H1 (cell line): Measurements from ENCODE around the gene CCNT1. TPM values are rescaled to one million over a fixed set of nuclear protein-coding genes. Genes with fewer than 3 reads are reported as not detected.
A peak's percentile ranks its signal among the peaks of the same experiment; 100 is the strongest.

Experiments
- CTCF ChIA-PET: fragments of 300-600 bp; sonication (Branson Sonifier 250); formaldehyde crosslinking; loops from one replicate; lab custom pipeline; 2021; ENCODE audit not compliant: partially characterized antibody; lab: Charles Lee
- POLR2A ChIA-PET: fragments of 300-600 bp; sonication (Branson Sonifier 250); formaldehyde crosslinking; loops from one replicate; lab custom pipeline; 2021; ENCODE audit warnings: inconsistent platforms; ENCODE audit not compliant: partially characterized antibody; lab: Charles Lee
- DNase-seq, 2 experiments: peaks; one replicate each; pipeline versions ENCODE4 v3.0.0 to v3.0.0-alpha.2; 2010 to 2022; ENCODE audit warnings: low spot score in 2 of 2, low read depth in 1 of 2, mixed read lengths in 1 of 2
- FAIRE-seq: peaks from 2 replicates; lab custom pipeline; 2011; peaks lifted over from hg19 to GRCh38; lab: Jason Lieb, UNC
- H2AFZ ChIP-seq: 2 replicates; pipeline ENCODE4 v1.8.1; 2012; ENCODE audit warnings: low read length, inconsistent platforms
- H2AK5ac ChIP-seq: 2 replicates; pipeline ENCODE4 v1.6.1; 2013; ENCODE audit warnings: low read depth, low read length
- H2BK120ac ChIP-seq: replicated peaks from 2 replicates; pipeline ENCODE3; 2013; ENCODE audit warnings: low read depth, low read length, inconsistent platforms
- H2BK12ac ChIP-seq: 2 replicates; pipeline ENCODE4 v1.6.1; 2013; ENCODE audit warnings: low read depth, low read length
- H2BK15ac ChIP-seq: 2 replicates; pipeline ENCODE4 v1.6.1; 2013; ENCODE audit warnings: low read length
- H2BK20ac ChIP-seq: 2 replicates; pipeline ENCODE4 v1.6.1; 2013; ENCODE audit warnings: low read length
- H2BK5ac ChIP-seq: 2 replicates; pipeline ENCODE4 v1.6.1; 2013; ENCODE audit warnings: low read depth, low read length
- H3K14ac ChIP-seq: 2 replicates; pipeline ENCODE4 v1.6.1; 2013; ENCODE audit warnings: inconsistent platforms; ENCODE audit not compliant: insufficient read length
- H3K18ac ChIP-seq: 2 replicates; pipeline ENCODE4 v1.6.1; 2013; ENCODE audit warnings: low read length; ENCODE audit errors: extremely low read depth
- H3K23ac ChIP-seq: 2 replicates; pipeline ENCODE4 v1.6.1; 2013; ENCODE audit warnings: inconsistent platforms; ENCODE audit not compliant: insufficient read length
- H3K23me2 ChIP-seq: 2 replicates; pipeline ENCODE4 v1.6.1; 2013; ENCODE audit warnings: low read depth, low read length
- H3K27ac ChIP-seq: 2 replicates; pipeline ENCODE4 v1.6.1; 2011; ENCODE audit warnings: low read depth, low read length, inconsistent platforms
- H3K27me3 ChIP-seq, 4 experiments: replicated peaks in 1 of 4; 1 replicate in 1 of 4; 2 replicates in 3 of 4; pipeline versions ENCODE4 v1.6.1 to v1.8.1; 2011 to 2013; ENCODE audit warnings: low read length in 3 of 4, mild to moderate bottlenecking in 3 of 4, inconsistent platforms in 2 of 4, mixed read lengths in 2 of 4, moderate library complexity in 1 of 4; ENCODE audit not compliant: control insufficient read depth in 3 of 4, insufficient read depth in 3 of 4; ENCODE audit errors: extremely low read depth in 1 of 4
- H3K36me3 ChIP-seq, 4 experiments: 2 replicates each; pipeline versions ENCODE4 v1.6.1 to v1.8.1; 2011 to 2013; ENCODE audit warnings: mild to moderate bottlenecking in 4 of 4, low read length in 3 of 4, moderate library complexity in 2 of 4, control low read depth in 1 of 4, inconsistent platforms in 1 of 4; ENCODE audit not compliant: insufficient read depth in 4 of 4, control insufficient read depth in 2 of 4
- H3K4ac ChIP-seq: replicated peaks from 2 replicates; pipeline ENCODE3; 2013; ENCODE audit warnings: low read length, low read depth, mixed read lengths, inconsistent platforms; ENCODE audit not compliant: insufficient read length
- H3K4me1 ChIP-seq, 4 experiments: replicated peaks in 1 of 4; 1 replicate in 1 of 4; 2 replicates in 3 of 4; pipeline versions ENCODE4 v1.6.1 to v1.8.1; 2011 to 2013; ENCODE audit warnings: low read length in 3 of 4, inconsistent platforms in 2 of 4, mixed read lengths in 1 of 4; ENCODE audit not compliant: insufficient read depth in 4 of 4, control insufficient read depth in 3 of 4
- H3K4me2 ChIP-seq, 2 experiments: 2 replicates each; pipeline versions ENCODE4 v1.6.1 to v1.8.1; 2011 to 2013; ENCODE audit warnings: low read depth in 2 of 2, low read length in 2 of 2, control low read depth in 1 of 2, inconsistent platforms in 1 of 2, mild to moderate bottlenecking in 1 of 2; ENCODE audit not compliant: insufficient read depth in 1 of 2
- H3K4me3 ChIP-seq, 4 experiments: fragments of 200-600, 300-600 bp in 1 of 4; sonication (generic), shearing (Covaris generic), sonication (Bioruptor Twin) in 1 of 4; 2 replicates each; pipeline versions ENCODE4 v1.5.1 to v1.8.1; 2011 to 2016; ENCODE audit warnings: low read length in 4 of 4, low read depth in 3 of 4, control low read depth in 2 of 4, inconsistent platforms in 2 of 4, mild to moderate bottlenecking in 2 of 4, mixed read lengths in 1 of 4, moderate library complexity in 1 of 4; ENCODE audit not compliant: insufficient read depth in 2 of 4; ENCODE audit errors: extremely low read depth in 1 of 4
- H3K56ac ChIP-seq: replicated peaks from 2 replicates; pipeline ENCODE3; 2013; ENCODE audit warnings: low read depth, mild to moderate bottlenecking, mixed read lengths, low read length, inconsistent platforms; ENCODE audit not compliant: insufficient read length
- H3K79me1 ChIP-seq: 2 replicates; pipeline ENCODE4 v1.6.1; 2013; ENCODE audit warnings: low read depth, low read length, control low read depth
- H3K79me2 ChIP-seq, 2 experiments: 2 replicates each; pipeline versions ENCODE4 v1.6.1 to v1.8.1; 2012 to 2013; ENCODE audit warnings: low read length in 2 of 2, mild to moderate bottlenecking in 2 of 2, inconsistent platforms in 1 of 2; ENCODE audit not compliant: insufficient read depth in 2 of 2, control insufficient read depth in 1 of 2
- H3K9ac ChIP-seq, 4 experiments: replicated peaks in 1 of 4; 1 replicate in 1 of 4; 2 replicates in 3 of 4; pipeline versions ENCODE4 v1.6.1 to v1.8.1; 2011 to 2013; ENCODE audit warnings: low read depth in 3 of 4, low read length in 3 of 4, control low read depth in 2 of 4, mild to moderate bottlenecking in 2 of 4, moderate library complexity in 2 of 4, inconsistent platforms in 1 of 4; ENCODE audit errors: extremely low read depth in 1 of 4
- H3K9me3 ChIP-seq, 2 experiments: 2 replicates each; pipeline versions ENCODE4 v1.6.1 to v1.8.1; 2012 to 2013; ENCODE audit warnings: mild to moderate bottlenecking in 2 of 2, moderate library complexity in 2 of 2, control low read depth in 1 of 2, inconsistent platforms in 1 of 2, low read depth in 1 of 2, low read length in 1 of 2, mixed read lengths in 1 of 2; ENCODE audit not compliant: insufficient read depth in 2 of 2
- H4K20me1 ChIP-seq, 2 experiments: replicated peaks in 1 of 2; 2 replicates each; pipeline versions ENCODE3 to v1.8.1; 2011 to 2013; ENCODE audit warnings: inconsistent platforms in 2 of 2, low read length in 2 of 2, mild to moderate bottlenecking in 1 of 2; ENCODE audit not compliant: insufficient read depth in 2 of 2, control insufficient read depth in 1 of 2
- H4K5ac ChIP-seq: 2 replicates; pipeline ENCODE4 v1.6.1; 2013; ENCODE audit warnings: low read length, low read depth, mixed read lengths, inconsistent platforms; ENCODE audit not compliant: insufficient read length
- H4K8ac ChIP-seq: 2 replicates; pipeline ENCODE4 v1.8.0; 2013; ENCODE audit warnings: mild to moderate bottlenecking, moderate library complexity, low read length, inconsistent platforms; ENCODE audit not compliant: insufficient read depth; ENCODE audit errors: extremely low read depth
- H4K91ac ChIP-seq: replicated peaks from 2 replicates; pipeline ENCODE3; 2013; ENCODE audit warnings: low read length, mixed read lengths, inconsistent platforms; ENCODE audit not compliant: insufficient read length
- FOSL1 ChIP-seq: IDR thresholded peaks from 2 replicates; pipeline ENCODE4 v1.6.1; 2011; ENCODE audit warnings: mild to moderate bottlenecking, low read depth, low read length, moderate library complexity; ENCODE audit not compliant: insufficient read depth
- WGBS, 2 experiments: shearing (Covaris generic) in 1 of 2; methylation state at CpG; one replicate each; pipeline versions ENCODE4 v1.1.6 to v1.1.7; 2013 to 2015; ENCODE audit warnings: low lambda C conversion rate in 2 of 2, mixed read lengths in 2 of 2, inconsistent platforms in 1 of 2, low coverage in 1 of 2, missing lambda C conversion rate in 1 of 2; ENCODE audit not compliant: insufficient replicate concordance in 2 of 2, insufficient coverage in 1 of 2, insufficient read length in 1 of 2; ENCODE audit errors: extremely low coverage in 1 of 2, missing lambda C conversion rate in 1 of 2; 5-methylcytosine and 5-hydroxymethylcytosine counted together
- polyA plus RNA-seq, 7 experiments: library from polyadenylated mRNA; depleted of rRNA in 3 of 7; stranded (reverse) in 5 of 7; unstranded in 2 of 7; fragments of >200 nt in 5 of 7; fragments of 200-250 nt in 2 of 7; gene quantifications; 1 replicate in 5 of 7; 2 replicates in 1 of 7; 4 replicates in 1 of 7; pipeline versions ENCODE4 v1.2.1 to v1.2.3, GENCODE V29; 2011 to 2013; ENCODE audit warnings: missing spikeins in 2 of 7, mixed read lengths in 2 of 7
- total RNA-seq: library from RNA; stranded (reverse); fragmentation: NEBNext Ultra II Directional; extraction: Animal tissue kit (Norgen Biotek cat#: 25700); gene quantifications from 2 replicates; pipeline ENCODE4 v1.2.1, GENCODE V29; 2021

Gene CCNT1
- total and polyA plus RNA-seq, 2 of the 8 experiments (the other 6 are each of a cell fraction or from before 2014, with no cell fraction given), result 13.2 to 45.9 TPM

DNA sequence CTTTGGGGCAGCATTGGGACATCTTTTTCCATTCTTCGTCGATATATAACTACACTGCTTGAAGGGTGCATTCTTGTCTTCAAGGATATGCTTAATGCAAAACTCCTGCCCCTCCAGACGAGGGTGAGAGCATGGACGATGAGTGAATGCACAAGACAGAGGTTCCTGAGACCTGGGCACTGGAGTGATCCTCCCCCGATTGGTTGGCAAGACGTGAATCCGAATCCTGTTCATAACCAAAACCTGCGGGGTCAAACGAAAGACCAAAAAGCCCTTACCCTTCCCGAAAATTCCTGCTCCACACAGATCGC lies 35.2 kb downstream of the CCNT1 start:
- POLR2A ChIA-PET, result interaction anchor here (0.6 to 2.4 kb wide), 7 partner anchors 10 to 185 kb away, joined by 3 to 18 read pairs (median 5); partner anchors contain the start of gene RND1
- Histone ChIP-seq H3K56ac (peak overlapping the region; percentile 93), H3K14ac (no peak overlapping the region), H4K91ac (peak overlapping the region; percentile 47), H2BK15ac (no peak overlapping the region), H2BK20ac (no peak overlapping the region), H3K27ac (peak overlapping the region; percentile 96), H3K9me3 (no peaks in the 10 kb centered on the region), H3K27me3 (no peaks in the 10 kb centered on the region), H3K4ac (peak overlapping the region; percentile 50), H4K8ac (peak overlapping the region; percentile 99), H2BK5ac (peak overlapping the region; percentile 97), H2AFZ (no peak overlapping the region), H4K20me1 (peaks cover 7% of the 10 kb centered on the region in 2 experiments), H3K36me3 (peaks cover 14 to 42% (median 28%) of the 10 kb centered on the region in 4 experiments), H3K4me2 (peak overlapping the region; percentile 95 to 96), H2AK5ac (peak overlapping the region; percentile 83; the same call in 1 of the 2 replicates), H3K23ac (peak overlapping the region; percentile 17), H3K79me1 (peaks cover 6% of the 10 kb centered on the region), H2BK12ac (no peak overlapping the region; the same call in 1 of the 2 replicates), H3K18ac (peak overlapping the region; percentile 79; the same call in 1 of the 2 replicates), H4K5ac (peak overlapping the region; percentile 93), H3K9ac (peak overlapping the region; percentile 80 to 100 (median 96)), H3K79me2 (peaks cover 24 to 55% of the 10 kb centered on the region in 2 experiments), H3K4me3 (peak overlapping the region; percentile 80 to 92 (median 86)), H2BK120ac (no peak overlapping the region), H3K23me2 (0 out of 2 replicates have a peak, but pooled peaks cover 3% of the 10 kb centered on the region), H3K4me1 (peaks cover 0 to 3% (median under 1%) of the 10 kb centered on the region in 4 experiments; a peak in 3 of 7 replicates)
- FAIRE-seq (no peak), DNase-seq (no peak)
- CTCF ChIA-PET, result no interaction called here
- TF ChIP-seq FOSL1, result no peak
- WGBS, 2 experiments, result 5% methylated on average over 11 of the region's 11 CpGs; no CpG with 5 or more reads in 1 of the 2 experiments
